ENCODE results near the gene EXOC6B.

- TF ChIP-seq CTCF (IDR thresholded peaks at IDR 0.05) (no peak), EP300 (IDR thresholded peaks at IDR 0.05) (no peak)
Observed at GRCh38 chr2:72146347-72147302, 679.2 kb downstream of the EXOC6B start.

Measured in suprapubic skin (tissue), 3 donors.